ENCODE measurements around the gene SLC25A24. TPM values are rescaled to one million over a fixed set of nuclear protein-coding genes. Genes with fewer than 3 reads are reported as not detected.
A peak's percentile ranks its signal among the peaks of the same experiment; 100 is the strongest.
"Not testable (repeated sequence)": the region's sequence is repeated elsewhere in the genome, so short reads cannot be mapped to it uniquely, and the experiment has no call there.

The SLC25A24 gene
- polyA plus RNA-seq, 3 donors: 11.1 to 45.4 (median 43.4) TPM

GRCh38 chr1:108131281-108131680, 68.9 kb downstream of the SLC25A24 start:
- H3K4me2 ChIP-seq (replicated peaks; ENCODE audit: extremely low read depth, low read length, poor library complexity, severe bottlenecking); H3K27me3 Mint-ChIP-seq (ENCODE audit: low read depth in 3 of 3); H3K9me3 Mint-ChIP-seq; H3K9ac ChIP-seq (ENCODE audit: insufficient read depth, low read length, poor library complexity, severe bottlenecking); H3K27me3 ChIP-seq (ENCODE audit: control insufficient read depth in 2 of 2, insufficient read depth in 2 of 2, low read length in 2 of 2); H2AFZ ChIP-seq (ENCODE audit: insufficient read depth, low read depth, low read length, poor library complexity, severe bottlenecking); H4K20me1 ChIP-seq (ENCODE audit: insufficient read depth, low read length); H3K4me3 Mint-ChIP-seq; intact Hi-C loops (cut with micrococcal nuclease); H3K79me2 ChIP-seq (ENCODE audit: insufficient read depth, low read length); H3K4me3 ChIP-seq (replicated peaks in 1 of 3; ENCODE audit: low read depth in 2 of 3, low read length in 3 of 3); H3K9me3 ChIP-seq (replicated peaks in 1 of 2; ENCODE audit: control insufficient read depth in 1 of 2, insufficient read depth in 1 of 2, low read length in 2 of 2): not testable (repeated sequence)
- peaks cover 31 to 33% of the 10 kb centered on the region in 2 donors for H3K4me1 ChIP-seq (ENCODE audit: control insufficient read depth in 1 of 2, insufficient read depth in 2 of 2, low read length in 2 of 2)
- H3K27ac ChIP-seq (ENCODE audit: low read depth in 1 of 2, low read length in 2 of 2): peak overlapping the region; percentile 29 to 44
- Mint-ChIP-seq H3K27ac (peak overlapping the region; percentile 10 to 79 (median 46)), H3K4me1 (peaks cover 42% of the 10 kb centered on the region), H3K36me3 (peaks cover 21 to 31% of the 10 kb centered on the region in 2 donors)
- no CpG with 5 or more reads among the region's 1 CpG for WGBS (ENCODE audit: insufficient coverage)
- peak in 1 of 3 donors; percentile 42 for DNase-seq
- H3K36me3 ChIP-seq (replicated peaks in 1 of 2; ENCODE audit: control insufficient read depth in 1 of 2, insufficient read depth in 2 of 2, low read length in 2 of 2): peaks cover 7 to 25% of the 10 kb centered on the region in 2 donors

GRCh38 chr1:108130794-108131193, 69.3 kb downstream of the SLC25A24 start:
- peaks cover 31 to 34% of the 10 kb centered on the region in 2 donors for H3K4me1 ChIP-seq (ENCODE audit: control insufficient read depth in 1 of 2, insufficient read depth in 2 of 2, low read length in 2 of 2)
- H3K9me3 Mint-ChIP-seq: peaks cover 0 to 9% (median 4%) of the 10 kb centered on the region in 7 donors
- H3K79me2 ChIP-seq (ENCODE audit: insufficient read depth, low read length): no peaks in the 10 kb centered on the region
- H2AFZ ChIP-seq (ENCODE audit: insufficient read depth, low read depth, low read length, poor library complexity, severe bottlenecking): no peak overlapping the region
- H3K27me3 ChIP-seq (ENCODE audit: control insufficient read depth in 2 of 2, insufficient read depth in 2 of 2, low read length in 2 of 2): no peaks in the 10 kb centered on the region
- H3K9ac ChIP-seq (ENCODE audit: insufficient read depth, low read length, poor library complexity, severe bottlenecking): no peak overlapping the region
- WGBS (ENCODE audit: insufficient coverage): 0% methylated on average over 1 of the region's 2 CpGs
- no peak overlapping the region for H3K4me3 ChIP-seq (replicated peaks in 1 of 3; ENCODE audit: low read depth in 2 of 3, low read length in 3 of 3)
- H3K27ac Mint-ChIP-seq: peak overlapping the region in 5 of 7 donors; percentile 40 to 87 (median 77)
- H3K4me3 Mint-ChIP-seq: peak overlapping the region in 1 of 2 donors; percentile 31
- no peak overlapping the region for H3K4me2 ChIP-seq (replicated peaks; ENCODE audit: extremely low read depth, low read length, poor library complexity, severe bottlenecking)
- peaks cover 3 to 20% of the 10 kb centered on the region in 2 donors for H3K36me3 ChIP-seq (replicated peaks in 1 of 2; ENCODE audit: control insufficient read depth in 1 of 2, insufficient read depth in 2 of 2, low read length in 2 of 2)
- peak overlapping the region; percentile 29 to 44 for H3K27ac ChIP-seq (ENCODE audit: low read depth in 1 of 2, low read length in 2 of 2)
- no peaks in the 10 kb centered on the region for H3K9me3 ChIP-seq (replicated peaks in 1 of 2; ENCODE audit: control insufficient read depth in 1 of 2, insufficient read depth in 1 of 2, low read length in 2 of 2)
- TF ChIP-seq CTCF (IDR thresholded peaks at IDR 0.05): no peak
- H4K20me1 ChIP-seq (ENCODE audit: insufficient read depth, low read length): peaks cover 6% of the 10 kb centered on the region
- DNase-seq: peak; percentile 33 to 73 (median 43)
- peaks cover 42% of the 10 kb centered on the region for H3K4me1 Mint-ChIP-seq
- intact Hi-C loops (cut with micrococcal nuclease): no loop called here
- peaks cover 0 to 2% (median 0%) of the 10 kb centered on the region in 3 donors for H3K27me3 Mint-ChIP-seq (ENCODE audit: low read depth in 3 of 3)
- peaks cover 20 to 28% of the 10 kb centered on the region in 2 donors for H3K36me3 Mint-ChIP-seq
